Neutrophil (primary cell): ENCODE measurements around the gene BCL2L11.

Experiments
- H3K27ac ChIP-seq: fragments of 200-600 bp; sonication (generic); 2 replicates; pipeline ENCODE4 v1.5.1; 2016; ENCODE audit warnings: mild to moderate bottlenecking, moderate library complexity
- H3K27me3 ChIP-seq: fragments of 200-600 bp; sonication (generic); 2 replicates; pipeline ENCODE4 v1.6.0; 2016; ENCODE audit warnings: mild to moderate bottlenecking
- H3K36me3 ChIP-seq: fragments of 200-600 bp; sonication (generic); 2 replicates; pipeline ENCODE4 v1.5.1; 2017
- H3K4me1 ChIP-seq, 2 experiments: fragments of 200-600 bp in 1 of 2; sonication (generic) in 1 of 2; 1 replicate in 1 of 2; 2 replicates in 1 of 2; pipeline versions ENCODE4 v1.5.1 to v1.6.1; 2013 to 2016; ENCODE audit warnings: low read depth in 1 of 2, low read length in 1 of 2, mild to moderate bottlenecking in 1 of 2, moderate library complexity in 1 of 2; ENCODE audit not compliant: control insufficient read depth in 1 of 2, insufficient read depth in 1 of 2
- H3K4me3 ChIP-seq, 2 experiments: fragments of 200-600 bp in 1 of 2; sonication (generic) in 1 of 2; 1 replicate in 1 of 2; 2 replicates in 1 of 2; pipeline ENCODE4 v1.5.1; 2013 to 2016; ENCODE audit warnings: low read depth in 1 of 2, low read length in 1 of 2, mild to moderate bottlenecking in 1 of 2, moderate library complexity in 1 of 2
- H3K9me3 ChIP-seq: fragments of 200-600 bp; sonication (generic); 2 replicates; pipeline ENCODE4 v1.5.1; 2016
- TF ChIP-seq, protein P1 (sequence below): fragments of 200-600 bp; sonication (generic); IDR thresholded peaks from 2 replicates; pipeline ENCODE4 v1.5.1; 2016; ENCODE audit warnings: antibody characterized with exemption

BCL2L11 gene

GRCh38 chr2:111154758-111155157, 34.0 kb downstream of the BCL2L11 start:
- Histone ChIP-seq H3K9me3 (no peaks in the 10 kb centered on the region), H3K36me3 (peaks cover 23% of the 10 kb centered on the region), H3K4me3 (no peak overlapping the region), H3K4me1 (no peaks in the 10 kb centered on the region), H3K27me3 (no peaks in the 10 kb centered on the region), H3K27ac (no peak overlapping the region)
- TF ChIP-seq, protein P1, sequence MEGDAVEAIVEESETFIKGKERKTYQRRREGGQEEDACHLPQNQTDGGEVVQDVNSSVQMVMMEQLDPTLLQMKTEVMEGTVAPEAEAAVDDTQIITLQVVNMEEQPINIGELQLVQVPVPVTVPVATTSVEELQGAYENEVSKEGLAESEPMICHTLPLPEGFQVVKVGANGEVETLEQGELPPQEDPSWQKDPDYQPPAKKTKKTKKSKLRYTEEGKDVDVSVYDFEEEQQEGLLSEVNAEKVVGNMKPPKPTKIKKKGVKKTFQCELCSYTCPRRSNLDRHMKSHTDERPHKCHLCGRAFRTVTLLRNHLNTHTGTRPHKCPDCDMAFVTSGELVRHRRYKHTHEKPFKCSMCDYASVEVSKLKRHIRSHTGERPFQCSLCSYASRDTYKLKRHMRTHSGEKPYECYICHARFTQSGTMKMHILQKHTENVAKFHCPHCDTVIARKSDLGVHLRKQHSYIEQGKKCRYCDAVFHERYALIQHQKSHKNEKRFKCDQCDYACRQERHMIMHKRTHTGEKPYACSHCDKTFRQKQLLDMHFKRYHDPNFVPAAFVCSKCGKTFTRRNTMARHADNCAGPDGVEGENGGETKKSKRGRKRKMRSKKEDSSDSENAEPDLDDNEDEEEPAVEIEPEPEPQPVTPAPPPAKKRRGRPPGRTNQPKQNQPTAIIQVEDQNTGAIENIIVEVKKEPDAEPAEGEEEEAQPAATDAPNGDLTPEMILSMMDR: no peak

DNA sequence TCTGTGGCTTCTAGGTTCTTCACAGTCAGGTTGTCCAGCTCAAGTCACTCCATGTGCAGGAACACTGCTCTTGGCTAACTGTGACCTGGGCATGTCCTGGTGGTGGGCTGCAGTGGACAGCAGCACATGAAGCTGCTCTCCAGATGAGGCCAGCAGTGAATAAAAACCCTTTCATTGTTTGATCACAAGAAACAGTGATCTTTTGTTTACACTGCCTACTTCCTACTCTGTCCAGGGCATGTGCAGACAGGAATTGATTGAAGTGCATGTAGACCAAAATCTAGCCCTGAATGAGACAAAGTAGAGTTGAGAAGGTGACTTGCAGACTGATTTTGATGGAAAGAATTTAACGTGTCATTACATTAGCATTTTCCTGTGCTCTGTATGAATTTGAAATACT, 34.9 kb downstream of the BCL2L11 start:
- Histone ChIP-seq H3K4me1 (no peaks in the 10 kb centered on the region), H3K4me3 (no peak overlapping the region), H3K36me3 (peaks cover 23% of the 10 kb centered on the region), H3K27me3 (peaks cover 5% of the 10 kb centered on the region), H3K9me3 (no peaks in the 10 kb centered on the region), H3K27ac (no peak overlapping the region)
- TF ChIP-seq, protein P1: no peak

- Histone ChIP-seq H3K4me3 (no peak overlapping the region), H3K27me3 (peaks cover 14% of the 10 kb centered on the region), H3K27ac (no peak overlapping the region), H3K36me3 (peaks cover 25% of the 10 kb centered on the region), H3K4me1 (no peaks in the 10 kb centered on the region), H3K9me3 (no peaks in the 10 kb centered on the region)
- TF ChIP-seq, protein P1: no peak
These were observed 35.8 kb downstream of the BCL2L11 start for GRCh38 chr2:111156529-111156928.

DNA sequence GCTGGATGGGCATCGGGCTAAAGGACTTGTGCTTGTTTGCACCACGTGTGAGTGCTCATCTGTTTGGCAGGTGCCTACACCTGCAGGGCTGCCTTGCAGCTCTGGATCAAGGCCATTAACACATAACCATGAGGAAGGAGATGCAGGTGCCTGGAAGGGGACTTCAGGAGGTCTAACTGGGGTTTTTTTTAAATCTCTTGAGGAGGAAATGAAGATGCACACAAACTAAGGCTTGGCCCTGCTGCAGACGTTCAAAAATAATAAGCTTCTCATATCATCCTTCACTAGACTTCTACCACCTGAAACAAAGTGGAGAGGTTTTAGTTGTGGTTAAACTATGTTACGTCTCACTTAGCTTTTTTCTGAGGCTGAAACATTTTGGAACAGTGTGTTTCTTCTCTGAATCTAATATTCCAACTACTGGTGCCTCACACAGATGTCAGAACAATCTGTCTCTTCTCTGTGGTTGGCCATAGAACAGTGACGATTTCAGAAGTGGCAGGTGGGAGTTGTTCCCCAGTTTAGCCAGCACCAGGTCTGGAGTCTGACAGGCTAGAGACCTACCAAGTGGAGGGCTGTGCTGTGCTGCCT, 36.5 kb downstream of the BCL2L11 start:
- Histone ChIP-seq H3K4me3 (no peak overlapping the region), H3K9me3 (no peaks in the 10 kb centered on the region), H3K36me3 (peaks cover 22% of the 10 kb centered on the region), H3K4me1 (no peaks in the 10 kb centered on the region), H3K27me3 (peaks cover 21% of the 10 kb centered on the region), H3K27ac (no peak overlapping the region)
- TF ChIP-seq, protein P1: no peak

DNA sequence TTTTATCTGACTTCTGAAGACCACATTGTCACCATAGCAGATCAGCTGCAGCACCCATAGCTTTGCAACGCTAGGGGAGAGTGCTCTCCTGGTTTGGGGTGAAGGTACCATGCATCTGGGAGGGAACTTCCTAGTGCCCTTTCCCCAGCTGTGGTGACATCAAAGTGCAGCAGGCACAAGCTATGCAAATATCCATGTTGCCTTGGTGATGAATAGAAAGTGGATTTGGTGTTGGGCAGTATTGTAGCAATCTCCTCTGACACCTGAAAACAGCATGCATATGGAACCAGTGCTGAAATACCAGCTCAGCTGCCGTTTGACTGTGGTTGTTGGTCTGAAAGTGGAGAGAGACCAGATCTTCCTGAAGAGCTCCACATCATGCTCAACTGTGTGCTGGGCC, 37.1 kb downstream of the BCL2L11 start:
- H3K36me3 ChIP-seq: peaks cover 18% of the 10 kb centered on the region
- H3K27me3 ChIP-seq: peaks cover 27% of the 10 kb centered on the region
- no peak overlapping the region for H3K4me3 ChIP-seq
- peaks cover 0 to 3% of the 10 kb centered on the region in 2 experiments for H3K4me1 ChIP-seq
- TF ChIP-seq, protein P1: no peak
- no peak overlapping the region for H3K27ac ChIP-seq
- H3K9me3 ChIP-seq: no peaks in the 10 kb centered on the region
